ENCODE results near the gene GRK5.

GRK5 gene

DNA sequence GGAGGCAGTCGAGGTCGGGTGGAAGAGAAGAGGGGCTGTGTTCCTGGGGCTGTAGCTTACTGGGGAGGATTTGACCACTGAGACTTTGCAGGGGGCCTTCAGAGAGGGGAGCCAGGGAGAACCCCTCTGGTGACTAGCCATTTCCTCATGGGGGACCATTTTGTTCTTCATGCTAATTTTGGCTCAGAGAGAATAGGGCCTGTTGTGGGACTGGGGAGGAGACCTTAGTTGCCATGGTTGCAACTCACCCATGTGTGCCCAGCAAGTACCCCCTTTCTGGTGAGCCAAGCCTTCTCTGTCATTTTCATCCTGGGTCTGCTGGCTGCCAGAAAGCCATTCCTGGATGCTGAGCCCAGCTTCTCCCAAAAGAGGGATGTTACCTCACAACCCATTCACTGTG, 120.9 kb downstream of the GRK5 start:
- Histone ChIP-seq H3K79me2 (peaks cover 59% of the 10 kb centered on the region), H3K4me2 (ENCODE audit: low read length) (no peak overlapping the region), H2AFZ (no peak overlapping the region), H3K36me3 (ENCODE audit: control insufficient read depth, insufficient read depth, low read length) (no peaks in the 10 kb centered on the region), H3K4me3 (ENCODE audit: low read depth, low read length) (no peak overlapping the region), H3K27me3 (ENCODE audit: control insufficient read depth, insufficient read depth, low read length) (no peaks in the 10 kb centered on the region), H3K9me3 (ENCODE audit: control insufficient read depth, low read length) (no peaks in the 10 kb centered on the region), H3K27ac (no peak overlapping the region), H3K9ac (no peak overlapping the region), H3K4me1 (peaks cover 8% of the 10 kb centered on the region)
- TF ChIP-seq, protein P1, sequence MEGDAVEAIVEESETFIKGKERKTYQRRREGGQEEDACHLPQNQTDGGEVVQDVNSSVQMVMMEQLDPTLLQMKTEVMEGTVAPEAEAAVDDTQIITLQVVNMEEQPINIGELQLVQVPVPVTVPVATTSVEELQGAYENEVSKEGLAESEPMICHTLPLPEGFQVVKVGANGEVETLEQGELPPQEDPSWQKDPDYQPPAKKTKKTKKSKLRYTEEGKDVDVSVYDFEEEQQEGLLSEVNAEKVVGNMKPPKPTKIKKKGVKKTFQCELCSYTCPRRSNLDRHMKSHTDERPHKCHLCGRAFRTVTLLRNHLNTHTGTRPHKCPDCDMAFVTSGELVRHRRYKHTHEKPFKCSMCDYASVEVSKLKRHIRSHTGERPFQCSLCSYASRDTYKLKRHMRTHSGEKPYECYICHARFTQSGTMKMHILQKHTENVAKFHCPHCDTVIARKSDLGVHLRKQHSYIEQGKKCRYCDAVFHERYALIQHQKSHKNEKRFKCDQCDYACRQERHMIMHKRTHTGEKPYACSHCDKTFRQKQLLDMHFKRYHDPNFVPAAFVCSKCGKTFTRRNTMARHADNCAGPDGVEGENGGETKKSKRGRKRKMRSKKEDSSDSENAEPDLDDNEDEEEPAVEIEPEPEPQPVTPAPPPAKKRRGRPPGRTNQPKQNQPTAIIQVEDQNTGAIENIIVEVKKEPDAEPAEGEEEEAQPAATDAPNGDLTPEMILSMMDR (IDR thresholded peaks at IDR 0.05) = no peak

DNA sequence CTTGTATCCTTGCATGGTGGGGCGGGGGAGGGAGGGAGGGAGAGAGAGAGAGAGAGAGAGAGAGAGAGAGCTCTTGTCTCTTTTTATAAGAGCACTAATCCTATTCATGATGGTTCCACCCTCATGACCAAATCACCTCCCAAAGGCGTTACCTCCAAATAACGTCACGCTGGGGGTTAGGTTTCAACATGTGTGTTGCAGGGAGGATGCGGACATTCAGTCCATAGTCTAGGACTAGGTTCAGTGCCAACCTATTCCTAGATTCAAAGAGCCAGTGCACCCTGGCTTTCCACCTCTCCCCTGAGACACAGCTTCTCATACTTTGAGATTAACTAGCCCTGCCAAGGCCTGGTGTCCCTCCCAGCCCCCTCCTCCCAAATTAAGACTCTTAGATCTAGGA, 123.0 kb downstream of the GRK5 start:
- Histone ChIP-seq H3K36me3 (ENCODE audit: control insufficient read depth, insufficient read depth, low read length) (no peaks in the 10 kb centered on the region), H3K9me3 (ENCODE audit: control insufficient read depth, low read length) (no peaks in the 10 kb centered on the region), H3K27me3 (ENCODE audit: control insufficient read depth, insufficient read depth, low read length) (no peaks in the 10 kb centered on the region), H3K27ac (no peak overlapping the region), H3K4me3 (ENCODE audit: low read depth, low read length) (no peak overlapping the region), H3K4me2 (ENCODE audit: low read length) (no peak overlapping the region), H3K9ac (no peak overlapping the region), H3K79me2 (peaks cover 51% of the 10 kb centered on the region), H3K4me1 (peaks cover 8% of the 10 kb centered on the region), H2AFZ (no peak overlapping the region)
- TF ChIP-seq, protein P1 (IDR thresholded peaks at IDR 0.05) = no peak

DNA sequence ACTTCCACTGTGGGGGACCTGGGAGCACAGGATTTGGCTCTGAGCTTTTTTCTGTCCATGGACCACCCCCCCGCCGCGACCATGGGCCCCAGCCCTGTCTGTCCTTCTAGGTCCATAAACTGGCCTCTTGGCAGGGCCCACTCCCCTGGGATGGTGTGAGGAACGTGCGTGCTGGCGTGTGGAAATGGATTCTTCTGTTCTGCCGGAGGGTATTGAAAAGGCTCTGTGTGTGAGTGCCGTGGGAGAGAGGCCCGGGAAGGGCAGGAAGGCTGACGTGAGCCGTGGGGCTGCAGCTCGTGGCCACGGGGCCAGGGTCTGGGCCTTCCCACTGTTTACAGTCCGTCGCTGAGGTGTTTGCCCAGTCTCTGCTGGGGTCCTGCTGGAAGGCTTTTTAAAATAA, 123.7 kb downstream of the GRK5 start:
- Histone ChIP-seq H3K4me2 (ENCODE audit: low read length) (no peak overlapping the region), H3K4me1 (peaks cover 15% of the 10 kb centered on the region)

DNA sequence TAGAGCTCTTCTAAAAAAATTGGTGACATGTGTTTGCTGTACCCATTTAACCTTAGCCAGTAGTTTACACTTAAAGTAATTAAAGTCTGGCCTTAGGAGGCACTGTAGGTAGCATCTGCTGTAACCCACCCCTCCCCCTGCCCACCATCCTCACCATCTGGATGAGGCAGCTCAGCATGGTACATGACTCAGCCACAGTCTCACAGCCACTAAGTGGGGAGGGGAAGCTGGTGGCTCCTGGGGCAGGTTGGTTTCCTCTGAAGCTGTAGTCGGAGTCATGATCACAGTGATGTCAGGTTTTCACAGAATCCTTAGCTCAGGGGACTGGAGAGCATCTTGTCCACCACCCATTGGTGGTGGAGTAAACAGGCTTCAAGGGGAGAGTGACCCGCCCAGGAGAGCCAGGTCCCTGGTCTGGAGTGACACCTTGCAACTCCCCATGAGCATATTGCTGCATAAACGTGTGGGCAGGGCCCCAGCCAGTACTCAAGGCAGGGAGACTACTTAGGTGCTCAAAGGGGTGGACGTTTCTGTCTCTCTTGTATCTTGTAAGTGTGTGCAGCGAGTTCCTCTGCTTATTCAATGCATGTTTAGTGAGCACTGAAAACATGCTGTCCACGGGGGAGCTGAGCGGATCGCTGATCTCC, 125.9 kb downstream of the GRK5 start:
- Histone ChIP-seq H3K4me3 (ENCODE audit: low read depth, low read length) (no peak overlapping the region), H3K27ac (no peak overlapping the region), H3K9me3 (ENCODE audit: control insufficient read depth, low read length) (no peaks in the 10 kb centered on the region), H2AFZ (no peak overlapping the region), H3K36me3 (ENCODE audit: control insufficient read depth, insufficient read depth, low read length) (no peaks in the 10 kb centered on the region), H3K79me2 (peaks cover 48% of the 10 kb centered on the region), H3K4me1 (peaks cover 23% of the 10 kb centered on the region), H3K27me3 (ENCODE audit: control insufficient read depth, insufficient read depth, low read length) (no peaks in the 10 kb centered on the region), H3K4me2 (ENCODE audit: low read length) (no peak overlapping the region), H3K9ac (no peak overlapping the region)
- TF ChIP-seq, protein P1 (IDR thresholded peaks at IDR 0.05) = no peak

More for the DNA sequence above, 123.7 kb downstream of the GRK5 start:
- no peaks in the 10 kb centered on the region for H3K9me3 ChIP-seq (ENCODE audit: control insufficient read depth, low read length)
- H3K9ac ChIP-seq = no peak overlapping the region
- H3K36me3 ChIP-seq (ENCODE audit: control insufficient read depth, insufficient read depth, low read length) = no peaks in the 10 kb centered on the region
- TF ChIP-seq, protein P1 (IDR thresholded peaks at IDR 0.05) = no peak
- H3K79me2 ChIP-seq = peaks cover 50% of the 10 kb centered on the region
- no peak overlapping the region for H3K4me3 ChIP-seq (ENCODE audit: low read depth, low read length)
- no peak overlapping the region for H3K27ac ChIP-seq
- H3K27me3 ChIP-seq (ENCODE audit: control insufficient read depth, insufficient read depth, low read length) = no peaks in the 10 kb centered on the region
- no peak overlapping the region for H2AFZ ChIP-seq
